Loucy (cell line): ENCODE measurements around the gene ZNF732.

Experiments used
- H2AFZ ChIP-seq: fragments of 200-600 bp; sonication (generic); 2 replicates; pipeline ENCODE4 v1.6.0; 2016; ENCODE audit warnings: antibody characterized with exemption, mild to moderate bottlenecking, low read length, moderate library complexity
- H3F3A ChIP-seq: fragments of 200-600 bp; 2 replicates; pipeline ENCODE4 v1.6.0; 2016; ENCODE audit warnings: antibody characterized with exemption, low read depth, mild to moderate bottlenecking
- H3K27me3 ChIP-seq: fragments of 200-600 bp; sonication (generic); 2 replicates; pipeline ENCODE4 v1.6.1; 2014; ENCODE audit warnings: low read length, mild to moderate bottlenecking; ENCODE audit not compliant: insufficient read depth, poor library complexity, severe bottlenecking
- H3K36me3 ChIP-seq: fragments of 200-600 bp; sonication (generic); 2 replicates; pipeline ENCODE4 v1.6.1; 2016; ENCODE audit warnings: low read length; ENCODE audit not compliant: insufficient read depth
- H3K4me1 ChIP-seq: fragments of 200-600 bp; sonication (generic); 2 replicates; pipeline ENCODE4 v1.5.1; 2014; ENCODE audit warnings: low read length, mild to moderate bottlenecking; ENCODE audit not compliant: insufficient read depth, poor library complexity, severe bottlenecking
- H3K4me2 ChIP-seq: fragments of 200-600 bp; sonication (generic); 2 replicates; pipeline ENCODE4 v1.6.0; 2014; ENCODE audit warnings: antibody characterized with exemption, low read length, low read depth, mild to moderate bottlenecking; ENCODE audit not compliant: poor library complexity, severe bottlenecking
- H3K4me3 ChIP-seq: fragments of 200-600 bp; sonication (generic); 2 replicates; pipeline ENCODE4 v1.5.1; 2014; ENCODE audit warnings: low read length, mild to moderate bottlenecking, mixed read lengths; ENCODE audit not compliant: poor library complexity, severe bottlenecking
- H3K79me2 ChIP-seq: fragments of 200-600 bp; sonication (generic); 2 replicates; pipeline ENCODE4 v1.6.1; 2014; ENCODE audit warnings: low read length; ENCODE audit not compliant: insufficient read depth
- H3K9ac ChIP-seq: fragments of 200-600 bp; sonication (generic); 2 replicates; pipeline ENCODE4 v1.6.0; 2014; ENCODE audit warnings: mild to moderate bottlenecking, low read depth, low read length, moderate library complexity; ENCODE audit not compliant: poor library complexity, severe bottlenecking
- H3K9me2 ChIP-seq: fragments of 200-600 bp; sonication (generic); replicated peaks from 2 replicates; pipeline ENCODE4 v1.6.1; 2016; ENCODE audit warnings: low read depth, low read length, mixed read lengths
- H3K9me3 ChIP-seq: fragments of 200-600 bp; sonication (generic); 2 replicates; pipeline ENCODE4 v1.6.1; 2014; ENCODE audit warnings: mild to moderate bottlenecking, antibody characterized with exemption, low read length, low read depth; ENCODE audit not compliant: insufficient read depth
- H4K20me1 ChIP-seq: fragments of 200-600 bp; sonication (generic); 2 replicates; pipeline ENCODE4 v1.6.0; 2014; ENCODE audit warnings: antibody characterized with exemption, low read length, mild to moderate bottlenecking; ENCODE audit not compliant: insufficient read depth, poor library complexity, severe bottlenecking
- EZH2phosphoT487 ChIP-seq: fragments of 200-600 bp; IDR thresholded peaks from 2 replicates; pipeline ENCODE4 v1.6.1; 2018; ENCODE audit warnings: antibody characterized with exemption, mild to moderate bottlenecking, moderate library complexity, borderline replicate concordance
- TF ChIP-seq, protein P1 (sequence below): fragments of 200-600 bp; sonication (generic); conservative IDR thresholded peaks from 2 replicates; pipeline ENCODE4 v1.5.1; 2014; ENCODE audit warnings: mild to moderate bottlenecking, antibody characterized with exemption, low read length

Gene ZNF732

DNA sequence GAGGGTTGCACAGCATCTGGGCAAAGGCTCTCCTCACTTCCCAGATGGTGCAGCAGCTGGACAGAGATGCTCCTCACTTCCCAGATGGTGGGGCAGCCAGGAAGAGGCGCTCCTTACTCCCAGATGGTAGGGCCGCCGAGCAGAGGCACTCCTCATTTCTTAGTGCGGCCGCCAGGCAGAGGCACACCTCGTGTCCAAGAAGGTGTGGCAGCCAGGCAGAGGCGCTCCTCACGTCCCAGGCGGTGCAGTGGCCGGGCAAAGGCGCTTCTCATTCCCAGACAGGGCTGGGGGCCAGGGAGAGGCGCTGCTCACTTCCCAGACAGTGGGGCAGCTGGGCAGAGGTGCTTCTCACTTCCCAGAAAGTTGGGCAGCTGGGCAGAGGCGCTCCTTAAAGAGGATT, 48.8 kb downstream of the ZNF732 start:
- no peaks in the 10 kb centered on the region for H4K20me1 ChIP-seq
- no peaks in the 10 kb centered on the region for H3K36me3 ChIP-seq
- H3K4me2 ChIP-seq, result no peak overlapping the region
- TF ChIP-seq, protein P1, sequence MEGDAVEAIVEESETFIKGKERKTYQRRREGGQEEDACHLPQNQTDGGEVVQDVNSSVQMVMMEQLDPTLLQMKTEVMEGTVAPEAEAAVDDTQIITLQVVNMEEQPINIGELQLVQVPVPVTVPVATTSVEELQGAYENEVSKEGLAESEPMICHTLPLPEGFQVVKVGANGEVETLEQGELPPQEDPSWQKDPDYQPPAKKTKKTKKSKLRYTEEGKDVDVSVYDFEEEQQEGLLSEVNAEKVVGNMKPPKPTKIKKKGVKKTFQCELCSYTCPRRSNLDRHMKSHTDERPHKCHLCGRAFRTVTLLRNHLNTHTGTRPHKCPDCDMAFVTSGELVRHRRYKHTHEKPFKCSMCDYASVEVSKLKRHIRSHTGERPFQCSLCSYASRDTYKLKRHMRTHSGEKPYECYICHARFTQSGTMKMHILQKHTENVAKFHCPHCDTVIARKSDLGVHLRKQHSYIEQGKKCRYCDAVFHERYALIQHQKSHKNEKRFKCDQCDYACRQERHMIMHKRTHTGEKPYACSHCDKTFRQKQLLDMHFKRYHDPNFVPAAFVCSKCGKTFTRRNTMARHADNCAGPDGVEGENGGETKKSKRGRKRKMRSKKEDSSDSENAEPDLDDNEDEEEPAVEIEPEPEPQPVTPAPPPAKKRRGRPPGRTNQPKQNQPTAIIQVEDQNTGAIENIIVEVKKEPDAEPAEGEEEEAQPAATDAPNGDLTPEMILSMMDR, result no peak
- TF ChIP-seq EZH2phosphoT487, result no peak
- no peaks in the 10 kb centered on the region for H3K9me2 ChIP-seq
- H3K79me2 ChIP-seq, result no peaks in the 10 kb centered on the region
- no peak overlapping the region for H3K4me3 ChIP-seq
- peaks cover 61% of the 10 kb centered on the region for H3K9me3 ChIP-seq
- no peaks in the 10 kb centered on the region for H3K4me1 ChIP-seq
- no peaks in the 10 kb centered on the region for H3K27me3 ChIP-seq
- H2AFZ ChIP-seq, result no peak overlapping the region
- H3K9ac ChIP-seq, result no peak overlapping the region
- H3F3A ChIP-seq, result no peaks in the 10 kb centered on the region

DNA sequence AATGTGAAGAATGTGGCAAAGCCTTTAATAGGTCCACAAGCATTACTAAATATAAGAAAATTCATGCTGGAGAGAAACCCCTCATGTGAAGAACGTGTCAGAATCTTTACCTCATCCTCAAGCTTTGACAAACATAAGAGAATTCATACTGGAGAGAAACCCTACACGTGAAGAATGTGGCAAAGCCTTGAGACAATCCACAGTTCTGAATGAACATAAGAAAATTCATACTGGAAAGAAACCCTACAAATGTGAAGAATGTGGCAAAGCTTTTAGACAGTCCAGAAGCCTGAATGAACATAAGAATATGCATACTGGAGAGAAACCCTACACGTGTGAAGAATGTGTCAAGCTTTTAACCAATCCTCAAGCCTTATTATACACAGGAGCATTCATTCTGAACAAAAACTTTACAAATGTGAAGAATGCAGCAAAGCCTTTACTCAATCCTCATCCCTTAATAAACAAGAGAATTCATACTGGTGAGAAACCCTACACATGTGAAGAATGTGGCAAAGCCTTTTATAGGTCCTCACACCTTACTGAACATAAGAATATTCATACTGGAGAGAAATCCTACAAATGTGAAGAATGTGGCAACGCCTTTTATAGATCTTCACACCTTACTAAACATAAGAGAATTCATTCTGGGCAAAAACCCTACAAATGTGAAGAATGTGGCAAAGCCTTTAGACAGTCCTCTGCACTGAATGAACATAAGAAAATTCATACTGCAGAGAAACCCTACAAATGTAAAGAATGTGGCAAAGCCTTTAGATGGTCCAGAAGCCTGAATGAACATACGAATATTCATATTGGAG, 51.1 kb downstream of the ZNF732 start:
- no peak overlapping the region for H2AFZ ChIP-seq
- no peak overlapping the region for H3K4me2 ChIP-seq
- no peak for TF ChIP-seq EZH2phosphoT487
- TF ChIP-seq, protein P1, result no peak
- no peaks in the 10 kb centered on the region for H3K9me2 ChIP-seq
- peaks cover 67% of the 10 kb centered on the region for H3K9me3 ChIP-seq
- H3F3A ChIP-seq, result no peaks in the 10 kb centered on the region
- no peaks in the 10 kb centered on the region for H3K79me2 ChIP-seq
- no peaks in the 10 kb centered on the region for H3K36me3 ChIP-seq
- no peaks in the 10 kb centered on the region for H4K20me1 ChIP-seq
- no peaks in the 10 kb centered on the region for H3K4me1 ChIP-seq
- H3K9ac ChIP-seq, result no peak overlapping the region
- no peaks in the 10 kb centered on the region for H3K27me3 ChIP-seq
- H3K4me3 ChIP-seq, result no peak overlapping the region

DNA sequence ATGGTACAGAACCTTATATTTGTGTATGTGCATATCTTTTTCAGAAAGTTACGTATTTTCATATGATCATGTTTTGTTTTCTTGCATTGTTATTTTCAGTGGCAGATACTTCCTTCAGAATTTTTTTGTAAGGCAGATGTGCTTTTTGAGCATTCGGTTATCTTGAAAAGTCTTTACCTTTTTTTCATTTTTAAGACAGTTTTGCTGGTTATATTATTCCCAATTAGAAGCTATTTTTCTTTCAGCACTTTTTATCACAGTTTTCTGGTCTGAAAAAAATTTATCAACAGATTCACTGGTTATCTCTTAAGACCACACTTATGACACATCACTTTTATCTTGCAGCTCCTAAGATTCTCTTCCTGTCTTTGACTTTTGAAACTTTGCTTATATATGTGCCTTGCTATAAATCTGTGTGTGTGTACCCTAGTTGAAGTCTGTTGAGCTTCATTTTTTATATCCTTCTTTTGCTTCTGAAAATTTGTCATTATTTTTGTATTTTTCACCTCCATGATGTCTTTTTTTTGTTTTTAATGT, 53.1 kb downstream of the ZNF732 start:
- Histone ChIP-seq H3K9me3 (peaks cover 65% of the 10 kb centered on the region), H3K79me2 (no peaks in the 10 kb centered on the region), H3K9ac (no peak overlapping the region)

More for the DNA sequence above, 53.1 kb downstream of the ZNF732 start:
- H4K20me1 ChIP-seq, result no peaks in the 10 kb centered on the region
- H2AFZ ChIP-seq, result no peak overlapping the region
- H3K4me2 ChIP-seq, result no peak overlapping the region
- H3K36me3 ChIP-seq, result no peaks in the 10 kb centered on the region
- no peak for TF ChIP-seq EZH2phosphoT487
- TF ChIP-seq, protein P1, result no peak
- H3F3A ChIP-seq, result no peaks in the 10 kb centered on the region
- H3K4me3 ChIP-seq, result no peak overlapping the region
- H3K9me2 ChIP-seq, result no peaks in the 10 kb centered on the region
- no peaks in the 10 kb centered on the region for H3K27me3 ChIP-seq
- no peaks in the 10 kb centered on the region for H3K4me1 ChIP-seq
